HepG2 (cell line): ENCODE results near the gene CPS1. TPM values are rescaled to one million over a fixed set of nuclear protein-coding genes. Genes with fewer than 3 reads are reported as not detected.
A peak's percentile ranks its signal among the peaks of the same experiment; 100 is the strongest.

Experiments
- DMAP1 ChIP-seq: IDR thresholded peaks from 2 replicates; pipeline ENCODE4 v1.6.1; 2016
- FOXJ3 ChIP-seq: sonication (generic); formaldehyde crosslinking; IDR thresholded peaks from 2 replicates; pipeline ENCODE4 v1.4.0; 2020; ENCODE audit warnings: missing genetic modification reagents, mild to moderate bottlenecking, borderline replicate concordance
- HBP1 ChIP-seq: IDR thresholded peaks from 2 replicates; pipeline ENCODE4 v1.6.1; 2016; ENCODE audit warnings: low read depth, control low read depth
- HHEX ChIP-seq: IDR thresholded peaks from 2 replicates; pipeline ENCODE4 v1.6.1; 2016; ENCODE audit warnings: control low read depth
- HIC2 ChIP-seq: sonication (generic); formaldehyde crosslinking; IDR thresholded peaks from 2 replicates; pipeline ENCODE4 v1.9.0; 2022; ENCODE audit warnings: low read depth, missing genetic modification reagents
- HMGXB3 ChIP-seq: sonication (generic); formaldehyde crosslinking; IDR thresholded peaks from 2 replicates; pipeline ENCODE4 v1.4.0; 2020; ENCODE audit warnings: missing genetic modification reagents, borderline replicate concordance
- JDP2 ChIP-seq: sonication (generic); formaldehyde crosslinking; IDR thresholded peaks from 2 replicates; pipeline ENCODE4 v1.8.1; 2022; ENCODE audit warnings: missing genetic modification reagents, borderline replicate concordance
- KDM1A ChIP-seq: IDR thresholded peaks from 2 replicates; pipeline ENCODE4 v1.6.1; 2016; ENCODE audit warnings: missing compliant biosample characterization
- PBX3 ChIP-seq: sonication (generic); formaldehyde crosslinking; IDR thresholded peaks from 2 replicates; pipeline ENCODE4 v1.8.1; 2023; ENCODE audit warnings: missing genetic modification reagents, inconsistent platforms, borderline replicate concordance
- POLR2AphosphoS2 ChIP-seq: IDR thresholded peaks from 2 replicates; pipeline ENCODE4 v1.6.1; 2011; ENCODE audit warnings: low read depth, low read length, improper control_type of control experiment
- SKIL ChIP-seq: sonication (generic); formaldehyde crosslinking; IDR thresholded peaks from 2 replicates; pipeline ENCODE4 v1.8.0; 2022; ENCODE audit warnings: missing genetic modification reagents, mild to moderate bottlenecking, moderate library complexity, borderline replicate concordance
- SNAPC2 ChIP-seq: sonication (generic); formaldehyde crosslinking; IDR thresholded peaks from 2 replicates; pipeline ENCODE4 v1.8.1; 2022; ENCODE audit warnings: mild to moderate bottlenecking, missing genetic modification reagents
- STAG1 ChIP-seq: sonication (generic); formaldehyde crosslinking; IDR thresholded peaks from 2 replicates; pipeline ENCODE4 v1.4.0; 2020; ENCODE audit warnings: missing genetic modification reagents
- ZEB1 ChIP-seq: IDR thresholded peaks from 2 replicates; pipeline ENCODE4 v1.6.1; 2012; ENCODE audit warnings: mild to moderate bottlenecking, low read depth, inconsistent platforms; ENCODE audit not compliant: insufficient replicate concordance
- ZKSCAN8 ChIP-seq: IDR thresholded peaks from 2 replicates; pipeline ENCODE4 v1.6.1; 2016; ENCODE audit warnings: borderline replicate concordance, missing genetic modification reagents, missing compliant biosample characterization
- ZNF644 ChIP-seq: IDR thresholded peaks from 2 replicates; pipeline ENCODE4 v1.6.1; 2016; ENCODE audit warnings: low read depth
- ZNF652 ChIP-seq: IDR thresholded peaks from 2 replicates; pipeline ENCODE4 v1.6.1; 2016; ENCODE audit warnings: low read depth, borderline replicate concordance
- ZNF782 ChIP-seq: sonication (generic); formaldehyde crosslinking; IDR thresholded peaks from 2 replicates; pipeline ENCODE4 v1.4.0; 2020; ENCODE audit warnings: missing genetic modification reagents, mild to moderate bottlenecking, borderline replicate concordance
- polyA plus RNA-seq, 8 experiments: library from polyadenylated mRNA; depleted of rRNA in 3 of 8; stranded (reverse) in 7 of 8; unstranded in 1 of 8; fragments of >200 nt; fragmentation: Illumina TruSeq in 4 of 8; extraction: Trizol in 4 of 8; gene quantifications; 2 replicates each; pipeline versions ENCODE4 v1.2.1 to v1.2.3, GENCODE V29; 2011 to 2016; ENCODE audit warnings: low read depth in 4 of 8, missing spikeins in 1 of 8, mixed read lengths in 1 of 8; ENCODE audit not compliant: insufficient read depth in 1 of 8
- total RNA-seq, 5 experiments: library from RNA; depleted of rRNA; stranded (reverse); fragments of >200 nt; fragmentation: Illumina TruSeq; extraction: Trizol; gene quantifications; 2 replicates each; pipeline ENCODE4 v1.2.3, GENCODE V29; 2016; ENCODE audit warnings: low read depth in 1 of 5

The CPS1 gene
- total and polyA plus RNA-seq, 2 of the 13 experiments (the other 11 are each of a cell fraction or from before 2014, with no cell fraction given), result 24.4 to 51.7 TPM

GRCh38 chr2:210541290-210541902, 15.0 kb upstream of the CPS1 start (continued):
- TF ChIP-seq HMGXB3 (CRISPR knock-in tag) (peak; percentile 46; the same call in 1 of the 2 replicates), ZNF652 (CRISPR knock-in tag) (peak; percentile 10; the same call in 1 of the 2 replicates), FOXJ3 (CRISPR knock-in tag) (peak; percentile 99; the same call in 1 of the 2 replicates), ZKSCAN8 (CRISPR knock-in tag) (peak; percentile 94; the same call in 1 of the 2 replicates), SNAPC2 (CRISPR knock-in tag) (peak; percentile 88), STAG1 (CRISPR knock-in tag) (peak; percentile 27), JDP2 (CRISPR knock-in tag) (peak; percentile 28; the same call in 1 of the 2 replicates), ZNF782 (CRISPR knock-in tag) (no peak), KDM1A (CRISPR knock-in tag) (0 out of 2 replicates have a peak, but pooled peaks have one; percentile 37), DMAP1 (CRISPR knock-in tag) (peak; percentile 46; the same call in 1 of the 2 replicates), HBP1 (no peak), HIC2 (CRISPR knock-in tag) (no peak), PBX3 (CRISPR knock-in tag) (no peak), SKIL (CRISPR knock-in tag) (no peak), ZNF644 (peak; percentile 68; the same call in 1 of the 2 replicates), HHEX (peak; percentile 72), POLR2AphosphoS2 (no peak), ZEB1 (no peak)
